ENCODE data around the gene LRRK1. TPM values are rescaled to one million over a fixed set of nuclear protein-coding genes. Genes with fewer than 3 reads are reported as not detected.
A peak's percentile ranks its signal among the peaks of the same experiment; 100 is the strongest.

LRRK1 gene
- total and polyA plus RNA-seq, 11 donors = 1.3 to 12.7 (median 2.1) TPM

DNA sequence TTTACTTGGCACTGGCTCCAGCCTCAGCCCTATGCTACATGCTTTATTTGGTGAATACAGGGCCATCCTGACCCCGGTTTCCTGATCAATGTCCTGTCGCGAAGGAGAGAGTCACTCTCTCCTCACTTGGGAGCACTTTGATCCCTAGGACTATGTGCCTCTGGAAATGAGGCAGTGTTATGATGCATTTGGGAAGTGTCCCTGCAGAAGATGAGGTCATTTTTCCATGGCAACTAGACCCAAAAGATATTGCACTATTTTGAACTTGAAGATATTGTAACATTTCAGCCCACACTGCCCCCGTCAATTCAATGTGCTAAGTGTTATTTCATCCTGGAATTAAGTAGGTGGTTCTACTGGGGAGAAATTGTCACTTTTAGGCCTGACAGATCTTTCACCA is 68.0 kb downstream of the LRRK1 start:
- 60 to 86% (median 69%) methylated on average over 4 of the region's 4 CpGs for WGBS, 4 donors
- no peaks in the 10 kb centered on the region for H3K4me1 ChIP-seq
- TF ChIP-seq POLR2A (IDR thresholded peaks at IDR 0.05) = no peak
- TF ChIP-seq, protein P1, sequence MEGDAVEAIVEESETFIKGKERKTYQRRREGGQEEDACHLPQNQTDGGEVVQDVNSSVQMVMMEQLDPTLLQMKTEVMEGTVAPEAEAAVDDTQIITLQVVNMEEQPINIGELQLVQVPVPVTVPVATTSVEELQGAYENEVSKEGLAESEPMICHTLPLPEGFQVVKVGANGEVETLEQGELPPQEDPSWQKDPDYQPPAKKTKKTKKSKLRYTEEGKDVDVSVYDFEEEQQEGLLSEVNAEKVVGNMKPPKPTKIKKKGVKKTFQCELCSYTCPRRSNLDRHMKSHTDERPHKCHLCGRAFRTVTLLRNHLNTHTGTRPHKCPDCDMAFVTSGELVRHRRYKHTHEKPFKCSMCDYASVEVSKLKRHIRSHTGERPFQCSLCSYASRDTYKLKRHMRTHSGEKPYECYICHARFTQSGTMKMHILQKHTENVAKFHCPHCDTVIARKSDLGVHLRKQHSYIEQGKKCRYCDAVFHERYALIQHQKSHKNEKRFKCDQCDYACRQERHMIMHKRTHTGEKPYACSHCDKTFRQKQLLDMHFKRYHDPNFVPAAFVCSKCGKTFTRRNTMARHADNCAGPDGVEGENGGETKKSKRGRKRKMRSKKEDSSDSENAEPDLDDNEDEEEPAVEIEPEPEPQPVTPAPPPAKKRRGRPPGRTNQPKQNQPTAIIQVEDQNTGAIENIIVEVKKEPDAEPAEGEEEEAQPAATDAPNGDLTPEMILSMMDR (IDR thresholded peaks at IDR 0.05) = no peak
- DNase-seq (no peak), ATAC-seq (peak in 3 of 4 donors; percentile 53 to 62 (median 61))
- H3K27me3 ChIP-seq = no peaks in the 10 kb centered on the region
- H3K27ac ChIP-seq = peak overlapping the region in 2 of 12 donors; percentile 39 to 44
- intact Hi-C loops (cut with DNase I) = no loop called here
- peaks cover 0 to 4% (median 0%) of the 10 kb centered on the region in 12 donors for H3K9me3 ChIP-seq
- no peak overlapping the region for H3K4me3 ChIP-seq
- peaks cover 0 to 21% (median 0%) of the 10 kb centered on the region in 9 donors for H3K36me3 ChIP-seq

DNA sequence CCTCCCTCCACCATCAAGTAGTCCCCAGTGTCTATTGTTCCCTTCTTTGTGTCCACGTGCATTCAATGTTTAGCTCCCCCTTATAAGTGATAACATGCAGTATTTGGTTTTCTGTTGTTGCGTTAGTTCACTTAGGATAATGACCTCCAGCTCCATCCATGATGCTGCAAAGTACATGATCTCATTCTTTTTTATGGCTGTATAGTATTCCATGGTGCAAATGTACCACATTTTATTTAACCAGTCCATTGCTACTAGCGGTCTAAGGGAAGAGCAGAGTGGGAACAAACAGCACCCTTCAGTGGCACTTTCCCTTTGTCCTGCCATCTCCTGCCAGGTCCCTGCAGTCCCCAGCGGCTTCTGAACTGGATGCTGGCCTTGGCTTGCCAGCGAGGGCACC is 69.1 kb downstream of the LRRK1 start:
- 94 to 96% (median 96%) methylated on average over 5 of the region's 5 CpGs for WGBS, 4 donors
- Histone ChIP-seq H3K4me1 (no peaks in the 10 kb centered on the region), H3K4me3 (no peak overlapping the region), H3K27ac (no peak overlapping the region), H3K27me3 (no peaks in the 10 kb centered on the region), H3K9me3 (peaks cover 0 to 4% (median 0%) of the 10 kb centered on the region in 12 donors), H3K36me3 (peaks cover 0 to 19% (median 0%) of the 10 kb centered on the region in 9 donors)
- DNase-seq = no peak
- intact Hi-C loops (cut with DNase I) = no loop called here
- ATAC-seq = no peak
- TF ChIP-seq, protein P1 (IDR thresholded peaks at IDR 0.05) = no peak
- no peak for TF ChIP-seq POLR2A (IDR thresholded peaks at IDR 0.05)

DNA sequence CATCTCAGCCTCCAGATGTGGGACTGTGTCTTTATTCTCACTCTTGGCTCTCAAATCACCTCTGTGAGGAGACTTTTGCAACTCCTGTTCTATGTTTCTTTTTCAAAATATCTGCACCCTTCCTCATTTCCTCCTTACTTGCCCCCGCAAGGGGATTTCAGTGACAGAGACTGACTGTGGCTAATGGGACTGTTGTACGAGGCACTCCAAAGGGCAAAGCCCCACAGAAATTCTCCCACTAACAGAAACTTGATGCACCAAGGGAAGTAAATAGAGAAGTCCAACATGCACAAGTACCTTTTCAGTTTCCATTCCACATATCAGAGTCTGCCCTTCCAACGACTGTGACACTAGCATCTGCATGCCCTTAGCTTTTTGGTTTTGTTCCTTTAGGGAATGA is 69.7 kb downstream of the LRRK1 start:
- DNase-seq (no peak), ATAC-seq (no peak)
- Histone ChIP-seq H3K4me1 (no peaks in the 10 kb centered on the region), H3K36me3 (peaks cover 0 to 14% (median 0%) of the 10 kb centered on the region in 9 donors), H3K9me3 (peaks cover 0 to 4% (median 0%) of the 10 kb centered on the region in 12 donors), H3K27me3 (no peaks in the 10 kb centered on the region), H3K4me3 (no peak overlapping the region), H3K27ac (no peak overlapping the region)
- intact Hi-C loops (cut with DNase I) = no loop called here
- TF ChIP-seq, protein P1 (IDR thresholded peaks at IDR 0.05) = no peak
- TF ChIP-seq POLR2A (IDR thresholded peaks at IDR 0.05) = no peak
- WGBS, 4 donors = 85 to 94% (median 89%) methylated on average over 3 of the region's 3 CpGs

DNA sequence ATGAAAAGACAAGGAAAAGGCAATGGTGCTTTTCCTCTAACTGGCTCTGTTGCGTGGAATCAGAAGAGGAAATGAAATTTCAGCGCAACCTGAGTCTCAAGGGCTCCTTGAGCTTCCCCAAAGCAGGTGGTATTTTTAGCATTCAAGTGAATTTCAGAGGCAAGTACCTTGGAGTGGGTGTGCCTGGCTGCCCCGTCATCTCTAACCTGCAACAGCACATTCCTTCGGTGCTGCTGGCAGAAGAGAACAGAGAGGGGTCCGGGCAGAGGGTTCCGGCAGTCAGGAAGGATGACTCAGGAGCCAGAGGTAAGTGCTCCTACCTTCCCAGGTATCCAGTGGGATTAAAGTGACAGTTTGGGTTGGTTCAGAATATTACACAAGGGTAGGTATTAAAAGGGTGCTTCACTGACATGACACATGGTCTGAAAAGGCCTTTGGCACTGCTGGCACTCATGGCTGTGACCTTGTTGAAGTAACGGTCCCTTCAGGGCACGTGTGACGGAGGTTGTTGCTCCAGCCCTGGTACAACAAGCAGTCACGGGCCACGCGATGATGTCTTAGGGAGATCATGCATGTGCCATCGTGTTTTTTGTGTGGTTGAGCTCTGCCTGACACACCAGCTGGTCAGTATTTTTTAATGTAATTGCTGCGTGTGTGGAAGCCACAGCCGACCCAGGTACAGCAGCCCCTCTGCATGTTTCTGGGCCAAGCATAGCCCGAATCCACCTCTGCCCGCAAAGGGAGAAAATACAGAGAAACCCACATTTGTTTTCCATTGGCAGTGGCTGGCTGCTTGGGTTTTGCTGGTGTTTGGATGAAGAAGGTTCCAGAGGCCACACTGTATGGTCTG is 75.7 kb downstream of the LRRK1 start:
- WGBS, 4 donors = 78 to 88% (median 81%) methylated on average over 17 of the region's 17 CpGs
- TF ChIP-seq POLR2A (IDR thresholded peaks at IDR 0.05) = no peak
- TF ChIP-seq, protein P1 (IDR thresholded peaks at IDR 0.05) = no peak
- no peak for ATAC-seq
- Histone ChIP-seq H3K9me3 (no peaks in the 10 kb centered on the region), H3K27me3 (no peaks in the 10 kb centered on the region), H3K27ac (no peak overlapping the region), H3K36me3 (peaks cover 0 to 11% (median 0%) of the 10 kb centered on the region in 9 donors), H3K4me1 (no peaks in the 10 kb centered on the region), H3K4me3 (no peak overlapping the region)
- no peak for DNase-seq
- intact Hi-C loops (cut with DNase I) = no loop called here
